Iris pigment epithelial cell (primary cell): ENCODE results near the gene KPNA2.
A peak's percentile ranks its signal among the peaks of the same experiment; 100 is the strongest.
"Not testable (repeated sequence)": the region's sequence is repeated elsewhere in the genome, so short reads cannot be mapped to it uniquely, and the experiment has no call there.

Experiments
- DNase-seq: peaks from one replicate; pipeline ENCODE4 v3.0.0-alpha.2; 2011; ENCODE audit warnings: low read depth

The KPNA2 gene

GRCh38 chr17:68020409-68020756, 15.2 kb upstream of the KPNA2 start:
- no peak for DNase-seq

GRCh38 chr17:68020791-68021190, 14.7 kb upstream of the KPNA2 start:
- DNase-seq: not testable (repeated sequence)

- DNase-seq: no peak
These were observed 13.6 kb upstream of the KPNA2 start for GRCh38 chr17:68021963-68022362.

GRCh38 chr17:68022547-68022946, 13.0 kb upstream of the KPNA2 start:
- DNase-seq: not testable (repeated sequence)

- DNase-seq: peak; percentile 33
These were observed 5.9 kb upstream of the KPNA2 start for GRCh38 chr17:68029512-68030215.

GRCh38 chr17:68033636-68034451, 1.7 kb upstream of the KPNA2 start:
- peak; percentile 90 for DNase-seq

- no peak for DNase-seq
These were observed 1.1 kb upstream of the KPNA2 start for GRCh38 chr17:68034452-68034776.

- no peak for DNase-seq
These were observed 408 bp upstream of the KPNA2 start for GRCh38 chr17:68035131-68035522.

GRCh38 chr17:68036304-68037147, 991 bp downstream of the KPNA2 start:
- DNase-seq: peak; percentile 40

GRCh38 chr17:68047153-68047846, 11.8 kb downstream of the KPNA2 start:
- no peak for DNase-seq

GRCh38 chr17:68047890-68048542, 12.5 kb downstream of the KPNA2 start:
- DNase-seq: not testable (repeated sequence)

GRCh38 chr17:68048996-68049395, 13.5 kb downstream of the KPNA2 start:
- no peak for DNase-seq

- DNase-seq: not testable (repeated sequence)
These were observed 14.4 kb downstream of the KPNA2 start for GRCh38 chr17:68049812-68050437.

GRCh38 chr17:68051321-68052312, 16.1 kb downstream of the KPNA2 start:
- not testable (repeated sequence) for DNase-seq

- no peak for DNase-seq
These were observed 17.3 kb downstream of the KPNA2 start for GRCh38 chr17:68052810-68053209.

GRCh38 chr17:68053231-68054013, 17.9 kb downstream of the KPNA2 start:
- DNase-seq: no peak

GRCh38 chr17:68054296-68054900, 18.9 kb downstream of the KPNA2 start:
- DNase-seq: peak; percentile 61

- peak; percentile 54 for DNase-seq
These were observed 22.0 kb downstream of the KPNA2 start for GRCh38 chr17:68057531-68057952.

GRCh38 chr17:68060336-68060735, 24.8 kb downstream of the KPNA2 start:
- no peak for DNase-seq
